ENCODE results near the gene ROBO1. TPM values are rescaled to one million over a fixed set of nuclear protein-coding genes. Genes with fewer than 3 reads are reported as not detected.

Gene ROBO1
- total and polyA plus RNA-seq, 2 of the 8 experiments (the other 6 are each of a cell fraction or from before 2014, with no cell fraction given) = 51.4 to 91.0 TPM

GRCh38 chr3:78830470-78830869 lies 937.3 kb downstream of the ROBO1 start:
- no peak overlapping the region for H2AK5ac ChIP-seq (ENCODE audit: low read depth, low read length)
- H3K9ac ChIP-seq (replicated peaks in 1 of 4; ENCODE audit: extremely low read depth in 1 of 4, low read depth in 3 of 4, low read length in 3 of 4) = no peak overlapping the region
- H4K91ac ChIP-seq (replicated peaks; ENCODE audit: insufficient read length, low read length) = no peak overlapping the region
- WGBS, 2 experiments (ENCODE audit: extremely low coverage in 1 of 2, insufficient coverage in 1 of 2, insufficient read length in 1 of 2, insufficient replicate concordance in 2 of 2, low coverage in 1 of 2, low lambda C conversion rate in 2 of 2, missing lambda C conversion rate in 1 of 2) = 87% methylated on average over 5 of the region's 5 CpGs; no CpG with 5 or more reads in 1 of the 2 experiments
- H2BK5ac ChIP-seq (ENCODE audit: low read depth, low read length) = no peak overlapping the region
- H2BK120ac ChIP-seq (replicated peaks; ENCODE audit: low read depth, low read length) = no peak overlapping the region
- no peak overlapping the region for H3K23ac ChIP-seq (ENCODE audit: insufficient read length)
- ChIA-PET POLR2A (ENCODE audit: partially characterized antibody) (no interaction called here), CTCF (ENCODE audit: partially characterized antibody) (no interaction called here)
- no peak overlapping the region for H2BK12ac ChIP-seq (ENCODE audit: low read depth, low read length)
- H3K79me1 ChIP-seq (ENCODE audit: low read depth, low read length) = no peaks in the 10 kb centered on the region
- no peaks in the 10 kb centered on the region for H3K4me1 ChIP-seq (replicated peaks in 1 of 4; ENCODE audit: control insufficient read depth in 3 of 4, insufficient read depth in 4 of 4, low read length in 3 of 4)
- H3K4ac ChIP-seq (replicated peaks; ENCODE audit: insufficient read length, low read depth, low read length) = no peak overlapping the region
- H2BK15ac ChIP-seq (ENCODE audit: low read length) = no peak overlapping the region
- no peak overlapping the region for H3K4me2 ChIP-seq (ENCODE audit: insufficient read depth in 1 of 2, low read depth in 2 of 2, low read length in 2 of 2)
- H3K18ac ChIP-seq (ENCODE audit: extremely low read depth, low read length) = no peak overlapping the region
- H3K79me2 ChIP-seq (ENCODE audit: control insufficient read depth in 1 of 2, insufficient read depth in 2 of 2, low read length in 2 of 2) = peaks cover 0 to 11% of the 10 kb centered on the region in 2 experiments; a peak in 1 of 4 replicates
- H3K27me3 ChIP-seq (replicated peaks in 1 of 4; ENCODE audit: control insufficient read depth in 3 of 4, extremely low read depth in 1 of 4, insufficient read depth in 3 of 4, low read length in 3 of 4) = no peaks in the 10 kb centered on the region
- no peak overlapping the region for H3K56ac ChIP-seq (replicated peaks; ENCODE audit: insufficient read length, low read depth, low read length)
- no peaks in the 10 kb centered on the region for H3K36me3 ChIP-seq (ENCODE audit: control insufficient read depth in 2 of 4, insufficient read depth in 4 of 4, low read length in 3 of 4)
- no peak overlapping the region for H4K5ac ChIP-seq (ENCODE audit: insufficient read length, low read depth, low read length)
- no peak overlapping the region for H4K8ac ChIP-seq (ENCODE audit: extremely low read depth, insufficient read depth, low read length)
- no peaks in the 10 kb centered on the region for H3K9me3 ChIP-seq (ENCODE audit: insufficient read depth in 2 of 2, low read depth in 1 of 2, low read length in 1 of 2)
- DNase-seq (ENCODE audit: low read depth in 1 of 2, low spot score in 2 of 2) (no peak), FAIRE-seq (no peak)
- H3K4me3 ChIP-seq (ENCODE audit: extremely low read depth in 1 of 4, insufficient read depth in 2 of 4, low read depth in 3 of 4, low read length in 4 of 4) = no peak overlapping the region
- no peak overlapping the region for H3K27ac ChIP-seq (ENCODE audit: low read depth, low read length)
- no peak overlapping the region for H3K14ac ChIP-seq (ENCODE audit: insufficient read length)
- H3K23me2 ChIP-seq (ENCODE audit: low read depth, low read length) = no peaks in the 10 kb centered on the region
- no peak overlapping the region for H2AFZ ChIP-seq (ENCODE audit: low read length)
- H2BK20ac ChIP-seq (ENCODE audit: low read length) = no peak overlapping the region
- peaks cover 0 to under 1% of the 10 kb centered on the region in 2 experiments for H4K20me1 ChIP-seq (replicated peaks in 1 of 2; ENCODE audit: control insufficient read depth in 1 of 2, insufficient read depth in 2 of 2, low read length in 2 of 2)
- TF ChIP-seq EZH2 (IDR thresholded peaks at IDR 0.05; ENCODE audit: low read depth, low read length, severe bottlenecking) = no peak
- TF ChIP-seq POU5F1 (IDR thresholded peaks at IDR 0.05; ENCODE audit: low read depth, low read length) = no peak
- TF ChIP-seq FOSL1 (IDR thresholded peaks at IDR 0.05; ENCODE audit: insufficient read depth, low read depth, low read length) = no peak
- TF ChIP-seq BACH1 (IDR thresholded peaks at IDR 0.05; ENCODE audit: low read length) = no peak
- TF ChIP-seq SIX5 (IDR thresholded peaks at IDR 0.05; ENCODE audit: low read depth, low read length) = no peak
- no peak for TF ChIP-seq TCF12 (IDR thresholded peaks at IDR 0.05; ENCODE audit: low read depth, low read length)
- TF ChIP-seq ZNF274 (IDR thresholded peaks at IDR 0.05; ENCODE audit: borderline replicate concordance, extremely low read depth, low read length) = no peak
- no peak for TF ChIP-seq CBX5 (IDR thresholded peaks at IDR 0.05; ENCODE audit: low read depth, low read length)
- no peak for TF ChIP-seq SIN3A (conservative IDR thresholded peaks at IDR 0.05 in 1 of 2, IDR thresholded peaks at IDR 0.05 in 1 of 2; ENCODE audit: low read depth in 1 of 2, low read length in 2 of 2)
- TF ChIP-seq CTCF (IDR thresholded peaks at IDR 0.05; ENCODE audit: control extremely low read depth in 1 of 3, insufficient read depth in 1 of 3, low read depth in 1 of 3, low read length in 3 of 3) = no peak
- TF ChIP-seq CTBP2 (IDR thresholded peaks at IDR 0.05; ENCODE audit: borderline replicate concordance, insufficient read depth, insufficient read length, low read length) = no peak
- no peak for TF ChIP-seq JUN (IDR thresholded peaks at IDR 0.05; ENCODE audit: low read depth, low read length)
